Endothelial cell of umbilical vein (primary cell): ENCODE data around the gene MLF2.

Experiments
- CTCF ChIP-seq, 2 donors: IDR thresholded peaks; 1 replicate in 1 of 2; 2 replicates in 1 of 2; pipeline ENCODE4 v1.5.1; 2011; ENCODE audit warnings: low read length in 2 of 2, mild to moderate bottlenecking in 2 of 2, moderate library complexity in 2 of 2, control low read depth in 1 of 2, inconsistent platforms in 1 of 2, low read depth in 1 of 2; ENCODE audit not compliant: insufficient read depth in 1 of 2; ENCODE audit errors: extremely low read depth in 1 of 2
- FOS ChIP-seq: IDR thresholded peaks from 2 replicates; pipeline ENCODE4 v1.6.1; 2011; ENCODE audit warnings: mild to moderate bottlenecking, low read length, moderate library complexity, borderline replicate concordance; ENCODE audit not compliant: insufficient read depth
- POLR2A ChIP-seq: IDR thresholded peaks from 2 replicates; pipeline ENCODE4 v1.6.1; 2012; ENCODE audit warnings: low read depth, mild to moderate bottlenecking, control low read depth, low read length
- TF ChIP-seq, protein P1 (sequence below): IDR thresholded peaks from 2 replicates; pipeline ENCODE4 v1.6.1; 2011; ENCODE audit not compliant: insufficient read depth, insufficient read length

DNA sequence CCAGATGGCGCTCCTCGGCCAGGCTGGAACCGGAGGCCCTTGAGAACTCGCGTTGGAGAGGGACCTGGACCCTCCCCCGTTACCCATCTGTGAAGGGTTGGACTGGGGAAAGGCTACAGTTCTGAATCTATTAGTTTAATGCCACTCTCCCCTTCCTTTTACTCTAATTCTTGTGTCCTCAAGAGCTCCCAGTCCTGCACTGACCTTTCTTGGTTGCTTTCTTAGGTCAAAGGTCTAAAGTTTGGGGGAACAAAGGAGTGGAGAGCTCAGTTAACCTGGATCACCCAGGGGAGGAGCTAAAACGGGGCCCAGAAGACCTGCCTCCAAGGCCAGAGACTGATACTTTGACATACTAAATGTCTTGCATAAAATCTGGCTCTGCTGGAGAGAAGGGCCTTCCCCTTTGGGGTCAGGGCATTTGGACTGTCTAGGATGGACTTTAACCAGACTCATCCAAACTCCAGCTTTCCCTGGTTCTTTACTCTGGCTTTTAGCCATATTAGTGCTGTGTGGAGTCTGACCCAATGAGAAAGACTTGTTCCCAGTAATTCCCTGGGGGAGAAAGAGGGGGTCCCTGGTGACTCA, 923 bp upstream of the MLF2 start:
- TF ChIP-seq CTCF (IDR thresholded peaks at IDR 0.05; ENCODE audit: extremely low read depth in 1 of 2, insufficient read depth in 1 of 2, low read depth in 1 of 2, low read length in 2 of 2) (peak in 1 of 2 donors; percentile 99), FOS (no peak), POLR2A (no peak)
- TF ChIP-seq, protein P1, sequence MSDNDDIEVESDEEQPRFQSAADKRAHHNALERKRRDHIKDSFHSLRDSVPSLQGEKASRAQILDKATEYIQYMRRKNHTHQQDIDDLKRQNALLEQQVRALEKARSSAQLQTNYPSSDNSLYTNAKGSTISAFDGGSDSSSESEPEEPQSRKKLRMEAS = no peak
